GM15510 (cell line): ENCODE measurements around the gene TACC2.

Source experiments
- POLR2A ChIP-seq: IDR thresholded peaks from 3 replicates; pipeline ENCODE4 v1.6.1; 2011; ENCODE audit warnings: borderline replicate concordance; ENCODE audit not compliant: insufficient read length; ENCODE audit errors: extremely low read depth

Gene TACC2

GRCh38 chr10:122181041-122181732 is 192.2 kb downstream of the TACC2 start:
- TF ChIP-seq POLR2A: no peak

GRCh38 chr10:122181876-122182275 is 192.9 kb downstream of the TACC2 start:
- no peak for TF ChIP-seq POLR2A

GRCh38 chr10:122182308-122182707 is 193.3 kb downstream of the TACC2 start:
- no peak for TF ChIP-seq POLR2A

- no peak for TF ChIP-seq POLR2A
Measured at GRCh38 chr10:122184254-122184653, 195.3 kb downstream of the TACC2 start.

GRCh38 chr10:122185643-122186042 is 196.7 kb downstream of the TACC2 start:
- TF ChIP-seq POLR2A: no peak

- TF ChIP-seq POLR2A: no peak
Measured at GRCh38 chr10:122186816-122187810, 198.2 kb downstream of the TACC2 start.

- TF ChIP-seq POLR2A: no peak
Measured at GRCh38 chr10:122188706-122189105, 199.7 kb downstream of the TACC2 start.

- TF ChIP-seq POLR2A: no peak
Measured at GRCh38 chr10:122189185-122189584, 200.2 kb downstream of the TACC2 start.

- TF ChIP-seq POLR2A: no peak
Measured at GRCh38 chr10:122190176-122190943, 201.4 kb downstream of the TACC2 start.

GRCh38 chr10:122191936-122192541 is 203.1 kb downstream of the TACC2 start:
- TF ChIP-seq POLR2A: no peak

GRCh38 chr10:122194251-122194650 is 205.3 kb downstream of the TACC2 start:
- no peak for TF ChIP-seq POLR2A

- no peak for TF ChIP-seq POLR2A
Measured at GRCh38 chr10:122196218-122196617, 207.3 kb downstream of the TACC2 start.

GRCh38 chr10:122197611-122198222 is 208.8 kb downstream of the TACC2 start:
- TF ChIP-seq POLR2A: no peak

GRCh38 chr10:122198631-122199030 is 209.7 kb downstream of the TACC2 start:
- TF ChIP-seq POLR2A: no peak
